NK-92 (cell line): ENCODE measurements around the gene KIAA1614.

Source experiments
- DNase-seq: peaks from one replicate; lab custom pipeline; 2025; ENCODE audit not compliant: unreplicated experiment; lab: John Stamatoyannopoulos, UW

KIAA1614 gene

GRCh38 chr1:180981596-180982387 is 69.1 kb downstream of the KIAA1614 start:
- no peak for DNase-seq

- no peak for DNase-seq
These were observed 69.7 kb downstream of the KIAA1614 start for GRCh38 chr1:180982422-180982821.

- DNase-seq, result no peak
These were observed 75.6 kb downstream of the KIAA1614 start for GRCh38 chr1:180988253-180988752.

- DNase-seq, result no peak
These were observed 81.6 kb downstream of the KIAA1614 start for GRCh38 chr1:180994262-180994661.

- no peak for DNase-seq
These were observed 85.3 kb downstream of the KIAA1614 start for GRCh38 chr1:180997843-180998504.
